Kasumi-1 (cell line): ENCODE results near the gene WASF1.
"Not testable (repeated sequence)": the region's sequence is repeated elsewhere in the genome, so short reads cannot be mapped to it uniquely, and the experiment has no call there.

Source experiments
- DNase-seq, 2 experiments: peaks; one replicate each; lab custom pipeline; 2025; lab: John Stamatoyannopoulos, UW

Gene WASF1

DNA sequence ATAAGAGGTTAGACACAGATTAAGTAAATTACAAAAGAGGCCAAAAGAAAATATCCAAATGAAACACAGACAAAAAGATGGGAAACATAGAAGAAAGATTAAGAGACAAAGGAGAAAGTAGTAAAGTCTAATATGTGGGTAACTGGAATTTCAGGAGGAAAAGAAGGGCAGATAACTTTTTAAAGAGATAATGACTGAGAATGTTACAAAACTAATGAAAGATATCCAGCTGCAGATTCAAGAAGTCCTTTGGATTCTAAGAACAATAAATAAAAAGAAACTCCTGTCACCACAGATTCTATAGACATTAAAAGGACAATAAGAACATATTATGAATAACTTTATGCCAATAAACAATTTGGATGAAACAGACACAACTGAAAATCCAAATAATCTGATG, 90.1 kb downstream of the WASF1 start:
- DNase-seq: no peak

DNA sequence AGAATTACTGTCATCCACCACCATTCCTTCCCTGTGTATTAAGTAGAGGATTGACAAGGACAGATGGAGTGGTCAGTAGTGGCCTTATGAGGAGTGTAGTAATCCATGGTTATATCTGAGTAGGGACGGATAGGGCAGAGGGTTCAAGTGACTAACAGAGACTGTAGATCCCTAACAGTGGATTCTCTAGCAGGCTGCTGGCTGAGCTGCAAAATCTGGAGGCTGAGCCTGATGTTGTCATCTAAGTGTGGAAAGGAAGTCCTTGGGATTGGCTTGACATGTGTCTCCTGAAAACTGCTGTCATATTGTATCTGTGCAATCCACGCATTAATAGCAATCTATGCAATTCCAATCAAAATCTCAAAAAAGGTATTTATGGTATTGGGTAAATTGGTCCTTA, 94.2 kb downstream of the WASF1 start:
- no peak for DNase-seq

- no peak for DNase-seq
Measured at GRCh38 chr6:110083875-110084585, 95.4 kb downstream of the WASF1 start.

GRCh38 chr6:110075406-110075805, 104.1 kb downstream of the WASF1 start:
- DNase-seq: no peak

DNA sequence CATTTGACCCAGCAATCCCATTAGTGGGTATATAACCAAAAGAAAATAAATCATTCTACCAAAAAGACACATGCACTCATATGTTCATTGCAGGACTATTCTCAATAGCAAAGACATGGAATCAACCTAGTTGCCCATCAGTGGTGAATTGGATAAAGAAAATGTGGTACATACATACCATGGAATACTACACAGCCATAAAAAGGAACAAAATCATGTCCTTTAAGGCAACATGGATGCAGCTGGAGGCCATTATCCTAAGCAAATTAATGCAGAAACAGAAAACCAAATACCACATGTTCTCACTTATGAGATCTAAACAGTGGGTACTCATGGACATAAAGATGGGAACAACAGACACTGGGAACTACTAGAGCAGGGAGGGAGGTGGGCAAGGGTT, 106.0 kb downstream of the WASF1 start:
- not testable (repeated sequence) for DNase-seq

GRCh38 chr6:110068592-110068967, 110.9 kb downstream of the WASF1 start:
- no peak for DNase-seq

DNA sequence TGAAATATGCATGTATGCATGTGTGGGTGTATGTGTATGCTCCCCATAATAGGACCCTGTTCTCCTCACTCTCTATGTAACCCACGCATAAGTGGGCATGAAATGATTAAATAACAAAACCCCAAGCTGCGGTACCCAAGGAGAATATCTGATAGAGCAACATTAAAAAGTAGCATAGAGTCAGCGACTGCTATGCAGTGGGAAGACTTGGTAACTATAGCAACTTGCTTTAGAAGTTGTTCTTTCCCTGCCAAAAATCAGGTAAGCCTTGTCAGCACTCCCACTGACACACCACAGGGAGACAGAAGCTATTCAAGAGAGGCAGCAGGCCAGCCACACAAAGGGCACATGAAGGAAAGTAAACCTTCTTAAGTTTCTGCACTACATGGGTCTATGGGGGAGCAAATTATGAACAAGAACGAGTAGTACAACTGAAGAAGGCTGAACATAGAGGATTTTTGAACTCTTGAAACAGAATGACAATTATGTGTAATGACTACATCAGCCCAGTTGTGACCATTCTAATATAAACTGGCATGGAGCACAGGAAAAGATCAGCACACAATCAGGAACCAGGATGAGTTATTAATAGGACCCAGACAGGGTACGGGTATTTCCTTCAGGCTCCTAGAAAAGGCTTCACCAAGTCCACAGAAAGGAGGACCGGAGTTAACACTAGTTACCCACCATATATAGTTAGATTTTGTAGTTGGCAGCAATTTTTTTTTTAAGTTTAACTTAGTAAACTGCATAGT, 111.5 kb downstream of the WASF1 start:
- no peak for DNase-seq

GRCh38 chr6:110064744-110065524, 114.5 kb downstream of the WASF1 start:
- no peak for DNase-seq

DNA sequence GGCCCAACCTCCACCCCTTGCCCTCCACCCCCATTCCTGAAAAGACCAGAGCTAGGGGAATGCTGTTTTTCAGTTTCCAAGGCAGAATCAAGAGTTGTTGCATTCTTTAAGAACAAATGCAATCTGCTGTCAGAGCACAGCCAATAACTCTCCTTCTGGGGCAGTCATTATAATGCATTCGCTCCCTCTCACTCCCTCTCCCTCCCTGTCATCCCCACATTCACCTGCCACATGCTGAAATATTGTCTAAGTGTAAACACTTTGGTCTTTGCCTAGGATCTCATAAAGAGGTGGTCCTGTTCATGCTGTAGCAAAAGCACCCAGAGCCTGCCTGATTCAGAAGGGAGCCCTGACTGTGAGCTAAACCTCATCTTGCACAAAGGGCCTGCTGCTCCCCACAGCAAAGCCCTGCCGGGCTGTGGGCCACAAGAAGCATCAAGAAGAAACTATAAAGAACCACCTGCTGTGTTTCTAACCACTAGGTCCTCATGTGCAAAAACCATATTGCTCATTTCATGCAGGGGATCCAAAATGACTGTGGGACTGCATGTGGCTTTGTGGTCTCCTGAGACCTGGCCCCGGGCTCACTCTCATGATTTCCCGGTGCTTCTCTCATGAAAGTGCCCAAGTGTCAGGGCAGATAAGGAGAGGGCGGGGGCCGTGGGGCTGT, 115.7 kb downstream of the WASF1 start:
- DNase-seq: no peak

GRCh38 chr6:110055387-110055735, 124.1 kb downstream of the WASF1 start:
- no peak for DNase-seq

DNA sequence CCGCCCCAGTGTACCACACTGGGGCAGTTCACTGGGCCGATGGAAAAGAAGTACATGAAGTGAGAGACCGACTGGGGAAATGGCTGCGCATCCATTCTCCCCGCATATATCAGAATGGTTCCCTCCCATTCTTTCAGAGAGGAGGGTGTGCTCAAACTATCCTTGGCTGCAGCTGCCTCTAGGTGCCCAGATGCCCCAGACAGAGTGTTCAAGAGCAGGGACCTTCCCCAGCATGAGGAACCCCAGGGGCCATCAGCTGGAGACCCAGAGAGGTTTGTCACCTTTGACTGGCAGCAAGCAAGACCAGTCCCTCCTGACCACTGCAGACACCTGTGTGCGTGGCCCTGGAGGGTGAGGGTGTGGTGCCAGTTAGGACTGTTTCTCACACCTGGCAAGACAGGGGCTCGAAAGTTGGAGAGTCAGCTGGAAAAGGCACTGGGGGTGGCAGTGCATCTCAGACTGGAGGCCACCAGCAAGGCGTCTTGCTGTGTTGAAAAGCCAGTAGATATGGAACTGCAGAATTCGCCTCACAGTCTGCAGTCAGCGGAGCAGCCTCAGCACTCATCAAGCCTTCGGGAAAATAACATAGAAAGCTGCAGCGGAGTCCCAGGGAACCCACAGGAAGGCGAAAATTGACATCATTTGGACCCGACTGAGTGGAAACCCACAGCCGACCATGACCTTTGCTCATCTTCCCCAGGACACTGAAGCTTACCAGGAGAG, 124.6 kb downstream of the WASF1 start:
- no peak for DNase-seq

DNA sequence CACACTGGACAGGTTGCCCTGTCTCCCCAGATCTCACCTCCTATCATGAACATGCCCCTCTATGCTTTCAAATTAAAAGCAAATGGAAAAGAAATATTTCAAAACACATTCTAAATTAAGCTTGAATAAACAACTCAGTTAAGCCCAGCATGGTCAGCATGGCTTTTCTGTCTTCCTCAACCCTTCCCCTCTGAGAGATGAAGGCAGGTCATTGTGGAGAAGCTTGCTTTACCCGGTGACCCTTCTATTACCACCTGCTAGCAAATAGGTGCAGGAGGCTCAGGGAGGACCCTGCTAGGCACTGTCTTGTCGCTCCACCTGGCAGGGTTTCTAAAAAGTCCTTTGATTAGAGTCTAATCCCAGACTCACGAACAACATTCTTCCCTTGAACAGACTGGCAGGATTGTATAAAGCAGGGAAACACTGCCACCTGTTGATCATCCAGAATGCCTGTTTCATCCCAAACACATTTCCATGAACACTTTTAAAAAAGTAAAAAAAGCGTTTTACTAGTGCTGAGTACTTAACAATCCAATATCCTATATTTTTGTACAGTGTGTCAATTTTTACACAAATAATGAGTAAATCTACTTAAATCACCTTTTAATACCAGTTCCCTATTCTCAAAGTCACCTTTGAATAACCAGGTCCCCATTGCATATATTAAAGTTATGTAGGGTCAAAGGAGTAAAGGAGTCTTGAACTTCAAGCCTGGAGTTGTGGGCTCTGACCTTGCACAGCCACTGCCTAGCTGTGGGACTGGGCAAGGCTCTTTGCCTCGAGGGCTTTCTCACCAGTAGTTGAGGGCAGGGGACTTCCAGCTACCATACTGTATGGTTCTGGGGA, 125.9 kb downstream of the WASF1 start:
- DNase-seq: peak; percentile 60 to 81

DNA sequence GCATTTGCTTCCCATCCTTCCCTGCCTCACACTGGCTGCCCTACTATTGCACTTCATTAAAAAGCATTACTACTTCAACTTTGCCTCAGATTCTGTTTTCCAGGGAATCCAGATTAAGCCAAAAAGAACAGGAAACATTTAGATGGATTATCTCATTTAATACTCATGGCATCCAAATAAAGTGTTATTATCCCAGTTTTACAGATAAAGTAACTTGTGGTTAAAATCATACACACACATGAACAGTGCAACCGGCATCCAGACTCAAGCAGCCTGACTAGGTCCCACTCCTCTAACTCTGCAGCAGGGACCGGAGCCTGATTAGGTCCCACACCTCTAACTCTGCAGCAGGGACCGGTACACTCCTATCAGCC, 129.0 kb downstream of the WASF1 start:
- DNase-seq: no peak
